ENCODE results near the gene NUDT6.
A peak's percentile ranks its signal among the peaks of the same experiment; 100 is the strongest.

NUDT6 gene

GRCh38 chr4:122966201-122966600, 43.8 kb upstream of the NUDT6 start:
- no peak for DNase-seq
- peaks cover 1% of the 10 kb centered on the region for H3K79me1 ChIP-seq (replicated peaks; ENCODE audit: low read length, poor library complexity, severe bottlenecking)
- H3K9me3 ChIP-seq (ENCODE audit: control insufficient read depth, low read length), result no peaks in the 10 kb centered on the region
- H3K27ac ChIP-seq (ENCODE audit: low read length, poor library complexity, severe bottlenecking), result no peak overlapping the region
- H2BK12ac ChIP-seq (ENCODE audit: low read length in 2 of 2), result no peak overlapping the region
- H3K4ac ChIP-seq (ENCODE audit: low read depth in 1 of 2, low read length in 2 of 2), result no peak overlapping the region
- H2BK5ac ChIP-seq (ENCODE audit: low read depth, low read length, poor library complexity, severe bottlenecking), result no peak overlapping the region
- whole genome bisulfite sequencing, result no CpG with 5 or more reads among the region's 4 CpGs
- peaks cover 1% of the 10 kb centered on the region for H3K4me1 ChIP-seq (ENCODE audit: control insufficient read depth, insufficient read depth, low read depth, low read length)
- H3K4me2 ChIP-seq (ENCODE audit: low read length, poor library complexity, severe bottlenecking), result no peak overlapping the region
- no peak overlapping the region for H4K8ac ChIP-seq (ENCODE audit: low read length)
- H3K18ac ChIP-seq (ENCODE audit: low read depth in 1 of 2, low read length in 2 of 2), result no peak overlapping the region
- no peaks in the 10 kb centered on the region for H3K27me3 ChIP-seq (ENCODE audit: control insufficient read depth in 1 of 2, insufficient read depth in 1 of 2, low read length in 2 of 2)
- no peak overlapping the region for H3K9ac ChIP-seq (ENCODE audit: low read length)
- no peak overlapping the region for H2BK120ac ChIP-seq (ENCODE audit: low read depth, low read length)
- H3K36me3 ChIP-seq (ENCODE audit: control insufficient read depth in 1 of 2, insufficient read depth in 2 of 2, low read depth in 1 of 2, low read length in 2 of 2), result peaks cover 0 to 3% of the 10 kb centered on the region in 2 experiments
- H3K4me3 ChIP-seq (ENCODE audit: insufficient read depth in 1 of 2, low read depth in 1 of 2, low read length in 2 of 2), result no peak overlapping the region
- no peak overlapping the region for H2BK15ac ChIP-seq (ENCODE audit: low read depth, poor library complexity, severe bottlenecking)
- no peak overlapping the region for H3K23ac ChIP-seq (ENCODE audit: low read length in 2 of 2)
- no peak overlapping the region for H4K91ac ChIP-seq (ENCODE audit: low read length)
- H2AFZ ChIP-seq (ENCODE audit: low read depth, low read length), result no peak overlapping the region
- H3K14ac ChIP-seq (ENCODE audit: low read length in 2 of 2), result no peak overlapping the region
- H2AK5ac ChIP-seq (ENCODE audit: low read length, severe bottlenecking), result no peak overlapping the region

DNA sequence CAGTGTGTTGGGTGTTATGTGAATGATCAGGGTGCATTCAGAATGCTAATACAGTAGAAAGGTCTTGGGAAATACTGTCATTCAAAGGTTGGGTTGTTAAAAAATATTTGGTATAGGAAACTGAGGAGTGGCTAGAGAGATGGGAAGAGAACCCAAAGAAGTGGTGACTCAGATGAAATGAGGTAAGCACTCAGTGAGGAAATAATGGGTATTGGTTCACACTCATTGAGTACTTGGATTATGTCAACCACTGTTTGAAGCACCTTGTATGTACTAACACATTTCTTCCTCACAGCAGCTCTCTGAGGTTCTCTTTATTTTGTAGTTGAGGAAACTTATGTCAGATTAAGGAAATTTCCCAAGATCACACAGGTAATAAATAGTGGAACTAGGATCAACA, 40.8 kb upstream of the NUDT6 start:
- no peaks in the 10 kb centered on the region for H3K9me3 ChIP-seq (ENCODE audit: control insufficient read depth, low read length)
- H4K91ac ChIP-seq (ENCODE audit: low read length), result no peak overlapping the region
- no peak overlapping the region for H3K9ac ChIP-seq (ENCODE audit: low read length)
- H2BK12ac ChIP-seq (ENCODE audit: low read length in 2 of 2), result peak overlapping the region in 1 of 2 experiments; percentile 29
- no peak overlapping the region for H2BK15ac ChIP-seq (ENCODE audit: low read depth, poor library complexity, severe bottlenecking)
- H2AFZ ChIP-seq (ENCODE audit: low read depth, low read length), result no peak overlapping the region
- no peak overlapping the region for H3K27ac ChIP-seq (ENCODE audit: low read length, poor library complexity, severe bottlenecking)
- H3K79me1 ChIP-seq (replicated peaks; ENCODE audit: low read length, poor library complexity, severe bottlenecking), result peaks cover 1% of the 10 kb centered on the region
- H2BK5ac ChIP-seq (ENCODE audit: low read depth, low read length, poor library complexity, severe bottlenecking), result no peak overlapping the region
- peak; percentile 60 for DNase-seq
- peak overlapping the region in 1 of 2 experiments; percentile 28 for H3K18ac ChIP-seq (ENCODE audit: low read depth in 1 of 2, low read length in 2 of 2)
- H3K14ac ChIP-seq (ENCODE audit: low read length in 2 of 2), result no peak overlapping the region
- peaks cover 0 to 3% of the 10 kb centered on the region in 2 experiments for H3K36me3 ChIP-seq (ENCODE audit: control insufficient read depth in 1 of 2, insufficient read depth in 2 of 2, low read depth in 1 of 2, low read length in 2 of 2)
- H3K4ac ChIP-seq (ENCODE audit: low read depth in 1 of 2, low read length in 2 of 2), result no peak overlapping the region
- H3K4me1 ChIP-seq (ENCODE audit: control insufficient read depth, insufficient read depth, low read depth, low read length), result peaks cover under 1% of the 10 kb centered on the region
- no peaks in the 10 kb centered on the region for H3K27me3 ChIP-seq (ENCODE audit: control insufficient read depth in 1 of 2, insufficient read depth in 1 of 2, low read length in 2 of 2)
- no peak overlapping the region for H3K4me2 ChIP-seq (ENCODE audit: low read length, poor library complexity, severe bottlenecking)
- no peak overlapping the region for H2AK5ac ChIP-seq (ENCODE audit: low read length, severe bottlenecking)
- no peak overlapping the region for H2BK120ac ChIP-seq (ENCODE audit: low read depth, low read length)
- H4K8ac ChIP-seq (ENCODE audit: low read length), result no peak overlapping the region
- H3K4me3 ChIP-seq (ENCODE audit: insufficient read depth in 1 of 2, low read depth in 1 of 2, low read length in 2 of 2), result no peak overlapping the region
- no peak overlapping the region for H3K23ac ChIP-seq (ENCODE audit: low read length in 2 of 2)

DNA sequence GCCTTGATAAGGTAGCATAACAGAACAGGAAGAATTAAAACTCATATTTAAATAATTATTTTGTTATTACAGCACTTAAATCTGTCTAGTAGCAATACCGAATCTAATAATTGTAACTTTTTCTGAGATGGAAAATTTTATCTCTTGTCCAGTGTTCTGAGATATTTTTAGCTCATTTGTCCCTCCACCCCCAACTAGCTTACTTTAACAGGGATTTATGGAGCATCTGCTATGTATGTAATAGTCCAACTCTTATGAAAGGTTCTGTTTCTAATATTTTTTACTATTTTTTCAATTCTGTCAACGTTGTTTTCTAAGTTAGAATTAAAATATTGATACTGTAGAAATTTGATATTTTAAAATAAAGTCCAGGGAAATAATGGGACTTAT, 38.2 kb upstream of the NUDT6 start:
- H3K4me2 ChIP-seq (ENCODE audit: low read length, poor library complexity, severe bottlenecking), result no peak overlapping the region
- no peaks in the 10 kb centered on the region for H3K79me1 ChIP-seq (replicated peaks; ENCODE audit: low read length, poor library complexity, severe bottlenecking)
- DNase-seq, result peak; percentile 79
- H3K23ac ChIP-seq (ENCODE audit: low read length in 2 of 2), result no peak overlapping the region
- H3K14ac ChIP-seq (ENCODE audit: low read length in 2 of 2), result no peak overlapping the region
- no peaks in the 10 kb centered on the region for H3K9me3 ChIP-seq (ENCODE audit: control insufficient read depth, low read length)
- H3K9ac ChIP-seq (ENCODE audit: low read length), result no peak overlapping the region
- no peak overlapping the region for H4K8ac ChIP-seq (ENCODE audit: low read length)
- no peak overlapping the region for H2BK5ac ChIP-seq (ENCODE audit: low read depth, low read length, poor library complexity, severe bottlenecking)
- H3K18ac ChIP-seq (ENCODE audit: low read depth in 1 of 2, low read length in 2 of 2), result no peak overlapping the region
- no peak overlapping the region for H3K27ac ChIP-seq (ENCODE audit: low read length, poor library complexity, severe bottlenecking)
- H2AK5ac ChIP-seq (ENCODE audit: low read length, severe bottlenecking), result no peak overlapping the region
- H3K4me3 ChIP-seq (ENCODE audit: insufficient read depth in 1 of 2, low read depth in 1 of 2, low read length in 2 of 2), result no peak overlapping the region
- no peaks in the 10 kb centered on the region for H3K27me3 ChIP-seq (ENCODE audit: control insufficient read depth in 1 of 2, insufficient read depth in 1 of 2, low read length in 2 of 2)
- H3K4ac ChIP-seq (ENCODE audit: low read depth in 1 of 2, low read length in 2 of 2), result no peak overlapping the region
- no peak overlapping the region for H4K91ac ChIP-seq (ENCODE audit: low read length)
- peaks cover 0 to 3% of the 10 kb centered on the region in 2 experiments for H3K36me3 ChIP-seq (ENCODE audit: control insufficient read depth in 1 of 2, insufficient read depth in 2 of 2, low read depth in 1 of 2, low read length in 2 of 2)
- no peak overlapping the region for H2BK15ac ChIP-seq (ENCODE audit: low read depth, poor library complexity, severe bottlenecking)
- no peak overlapping the region for H2BK12ac ChIP-seq (ENCODE audit: low read length in 2 of 2)
- WGBS, result no CpG with 5 or more reads among the region's 2 CpGs
- H2AFZ ChIP-seq (ENCODE audit: low read depth, low read length), result no peak overlapping the region
- no peaks in the 10 kb centered on the region for H3K4me1 ChIP-seq (ENCODE audit: control insufficient read depth, insufficient read depth, low read depth, low read length)
- no peak overlapping the region for H2BK120ac ChIP-seq (ENCODE audit: low read depth, low read length)

- Histone ChIP-seq H3K4me2 (ENCODE audit: low read length, poor library complexity, severe bottlenecking) (no peak overlapping the region), H2BK120ac (ENCODE audit: low read depth, low read length) (no peak overlapping the region), H3K4ac (ENCODE audit: low read depth in 1 of 2, low read length in 2 of 2) (no peak overlapping the region), H4K8ac (ENCODE audit: low read length) (no peak overlapping the region), H3K23ac (ENCODE audit: low read length in 2 of 2) (no peak overlapping the region), H4K91ac (ENCODE audit: low read length) (no peak overlapping the region), H3K9me3 (ENCODE audit: control insufficient read depth, low read length) (no peaks in the 10 kb centered on the region), H3K4me1 (ENCODE audit: control insufficient read depth, insufficient read depth, low read depth, low read length) (no peaks in the 10 kb centered on the region), H3K14ac (ENCODE audit: low read length in 2 of 2) (no peak overlapping the region), H3K9ac (ENCODE audit: low read length) (no peak overlapping the region), H2BK15ac (ENCODE audit: low read depth, poor library complexity, severe bottlenecking) (no peak overlapping the region), H3K27me3 (ENCODE audit: control insufficient read depth in 1 of 2, insufficient read depth in 1 of 2, low read length in 2 of 2) (no peaks in the 10 kb centered on the region), H2BK5ac (ENCODE audit: low read depth, low read length, poor library complexity, severe bottlenecking) (no peak overlapping the region), H2AFZ (ENCODE audit: low read depth, low read length) (no peak overlapping the region), H2BK12ac (ENCODE audit: low read length in 2 of 2) (no peak overlapping the region), H3K27ac (ENCODE audit: low read length, poor library complexity, severe bottlenecking) (no peak overlapping the region), H3K18ac (ENCODE audit: low read depth in 1 of 2, low read length in 2 of 2) (no peak overlapping the region), H2AK5ac (ENCODE audit: low read length, severe bottlenecking) (no peak overlapping the region), H3K4me3 (ENCODE audit: insufficient read depth in 1 of 2, low read depth in 1 of 2, low read length in 2 of 2) (no peak overlapping the region), H3K36me3 (ENCODE audit: control insufficient read depth in 1 of 2, insufficient read depth in 2 of 2, low read depth in 1 of 2, low read length in 2 of 2) (peaks cover 0 to 3% of the 10 kb centered on the region in 2 experiments), H3K79me1 (replicated peaks; ENCODE audit: low read length, poor library complexity, severe bottlenecking) (no peaks in the 10 kb centered on the region)
- WGBS, result 63% methylated on average over 1 of the region's 3 CpGs
- DNase-seq, result peak; percentile 85
Observed at GRCh38 chr4:122959981-122960610, 37.7 kb upstream of the NUDT6 start.
